ENCODE data around the gene NOXO1. TPM values are rescaled to one million over a fixed set of nuclear protein-coding genes. Genes with fewer than 3 reads are reported as not detected.

The NOXO1 gene
- total and polyA plus RNA-seq, 9 of the 15 experiments (the other 6 are each of a cell fraction or from before 2014, with no cell fraction given) = not detected

DNA sequence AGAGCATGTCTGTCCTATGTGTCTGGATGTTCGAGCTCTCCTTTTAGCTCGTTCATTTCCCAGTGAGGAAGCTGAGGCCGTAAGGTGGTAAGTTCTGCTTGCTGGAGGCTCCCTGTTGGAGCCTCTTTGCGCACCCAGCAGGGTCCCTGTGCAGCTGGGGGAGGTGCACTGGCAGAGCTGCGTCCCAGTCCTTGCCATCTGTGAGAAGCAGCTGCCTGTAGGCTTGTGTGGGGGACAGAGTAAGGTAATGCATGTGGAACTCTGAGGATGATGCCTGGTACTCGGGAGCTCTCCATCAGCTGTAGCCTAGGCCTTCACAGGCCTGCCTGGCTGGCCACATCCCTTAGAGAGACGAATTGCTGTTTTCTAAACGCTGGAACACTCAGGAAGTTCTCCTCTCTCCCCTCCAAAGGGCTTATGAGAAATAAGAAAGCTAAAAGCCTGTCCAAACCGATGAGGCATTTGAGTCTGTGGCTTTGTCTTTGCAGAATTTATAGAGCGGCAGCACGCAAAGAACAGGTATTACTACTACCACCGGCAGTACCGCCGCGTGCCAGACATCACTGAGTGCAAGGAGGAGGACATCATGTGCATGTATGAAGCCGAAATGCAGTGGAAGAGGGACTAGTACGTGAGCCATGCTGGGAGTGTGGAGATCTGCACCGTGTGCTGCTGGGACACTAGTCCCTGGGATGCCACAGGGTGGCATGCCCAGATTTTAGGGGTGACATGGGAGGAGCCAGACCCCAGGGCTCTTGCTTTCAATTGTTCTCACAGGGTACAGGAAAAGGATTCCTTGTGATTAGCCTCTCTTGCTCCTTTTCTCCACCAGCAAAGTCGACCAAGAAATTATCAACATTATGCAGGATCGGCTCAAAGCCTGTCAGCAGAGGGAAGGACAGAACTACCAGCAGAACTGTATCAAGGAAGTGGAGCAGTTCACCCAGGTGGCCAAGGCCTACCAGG is 20.3 kb downstream of the NOXO1 start (continued):
- TF ChIP-seq, protein P1, sequence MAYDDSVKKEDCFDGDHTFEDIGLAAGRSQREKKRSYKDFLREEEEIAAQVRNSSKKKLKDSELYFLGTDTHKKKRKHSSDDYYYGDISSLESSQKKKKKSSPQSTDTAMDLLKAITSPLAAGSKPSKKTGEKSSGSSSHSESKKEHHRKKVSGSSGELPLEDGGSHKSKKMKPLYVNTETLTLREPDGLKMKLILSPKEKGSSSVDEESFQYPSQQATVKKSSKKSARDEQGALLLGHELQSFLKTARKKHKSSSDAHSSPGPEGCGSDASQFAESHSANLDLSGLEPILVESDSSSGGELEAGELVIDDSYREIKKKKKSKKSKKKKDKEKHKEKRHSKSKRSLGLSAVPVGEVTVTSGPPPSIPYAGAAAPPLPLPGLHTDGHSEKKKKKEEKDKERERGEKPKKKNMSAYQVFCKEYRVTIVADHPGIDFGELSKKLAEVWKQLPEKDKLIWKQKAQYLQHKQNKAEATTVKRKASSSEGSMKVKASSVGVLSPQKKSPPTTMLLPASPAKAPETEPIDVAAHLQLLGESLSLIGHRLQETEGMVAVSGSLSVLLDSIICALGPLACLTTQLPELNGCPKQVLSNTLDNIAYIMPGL (CRISPR knock-in tag; IDR thresholded peaks at IDR 0.05) = no peak
- TF ChIP-seq ZBTB17 (CRISPR knock-in tag; IDR thresholded peaks at IDR 0.05) (0 out of 2 replicates have a peak, but pooled peaks have one; percentile 49), ZBED1 (IDR thresholded peaks at IDR 0.05) (peak; percentile 84), NFIC (IDR thresholded peaks at IDR 0.05) (peak; percentile 42; the same call in 1 of the 2 replicates), SIRT6 (IDR thresholded peaks at IDR 0.05; ENCODE audit: low read depth, low read length) (peak; percentile 97), FOXJ3 (CRISPR knock-in tag; IDR thresholded peaks at IDR 0.05) (no peak), TCF7L2 (IDR thresholded peaks at IDR 0.05; ENCODE audit: low read depth, low read length) (no peak), XRCC5 (IDR thresholded peaks at IDR 0.05; ENCODE audit: low read depth, low read length) (peak; percentile 60; the same call in 1 of the 2 replicates), OTX1 (CRISPR knock-in tag; IDR thresholded peaks at IDR 0.05) (peak; percentile 73; the same call in 1 of the 2 replicates), BHLHE40 (IDR thresholded peaks at IDR 0.05; ENCODE audit: low read length) (no peak), MEF2D (tag; conservative IDR thresholded peaks at IDR 0.05; ENCODE audit: low read depth) (no peak), NFXL1 (CRISPR knock-in tag; IDR thresholded peaks at IDR 0.05) (peak; percentile 71; the same call in 1 of the 2 replicates), SOX6 (IDR thresholded peaks at IDR 0.05) (0 out of 2 replicates have a peak, but pooled peaks have one; percentile 26), MTF1 (CRISPR knock-in tag; IDR thresholded peaks at IDR 0.05; ENCODE audit: borderline replicate concordance) (no peak), RBM39 (optimal IDR thresholded peaks at IDR 0.05; ENCODE audit: low read depth, low read length) (peak; percentile 25), ZSCAN29 (IDR thresholded peaks at IDR 0.05) (peak; percentile 59; the same call in 1 of the 2 replicates), ZNF282 (CRISPR knock-in tag; IDR thresholded peaks at IDR 0.05) (peak; percentile 18; the same call in 1 of the 2 replicates)
- TF ChIP-seq, protein P2, sequence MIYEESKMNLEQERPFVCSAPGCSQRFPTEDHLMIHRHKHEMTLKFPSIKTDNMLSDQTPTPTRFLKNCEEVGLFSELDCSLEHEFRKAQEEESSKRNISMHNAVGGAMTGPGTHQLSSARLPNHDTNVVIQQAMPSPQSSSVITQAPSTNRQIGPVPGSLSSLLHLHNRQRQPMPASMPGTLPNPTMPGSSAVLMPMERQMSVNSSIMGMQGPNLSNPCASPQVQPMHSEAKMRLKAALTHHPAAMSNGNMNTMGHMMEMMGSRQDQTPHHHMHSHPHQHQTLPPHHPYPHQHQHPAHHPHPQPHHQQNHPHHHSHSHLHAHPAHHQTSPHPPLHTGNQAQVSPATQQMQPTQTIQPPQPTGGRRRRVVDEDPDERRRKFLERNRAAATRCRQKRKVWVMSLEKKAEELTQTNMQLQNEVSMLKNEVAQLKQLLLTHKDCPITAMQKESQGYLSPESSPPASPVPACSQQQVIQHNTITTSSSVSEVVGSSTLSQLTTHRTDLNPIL (CRISPR knock-in tag; IDR thresholded peaks at IDR 0.05) = no peak
- TF ChIP-seq, protein P3, sequence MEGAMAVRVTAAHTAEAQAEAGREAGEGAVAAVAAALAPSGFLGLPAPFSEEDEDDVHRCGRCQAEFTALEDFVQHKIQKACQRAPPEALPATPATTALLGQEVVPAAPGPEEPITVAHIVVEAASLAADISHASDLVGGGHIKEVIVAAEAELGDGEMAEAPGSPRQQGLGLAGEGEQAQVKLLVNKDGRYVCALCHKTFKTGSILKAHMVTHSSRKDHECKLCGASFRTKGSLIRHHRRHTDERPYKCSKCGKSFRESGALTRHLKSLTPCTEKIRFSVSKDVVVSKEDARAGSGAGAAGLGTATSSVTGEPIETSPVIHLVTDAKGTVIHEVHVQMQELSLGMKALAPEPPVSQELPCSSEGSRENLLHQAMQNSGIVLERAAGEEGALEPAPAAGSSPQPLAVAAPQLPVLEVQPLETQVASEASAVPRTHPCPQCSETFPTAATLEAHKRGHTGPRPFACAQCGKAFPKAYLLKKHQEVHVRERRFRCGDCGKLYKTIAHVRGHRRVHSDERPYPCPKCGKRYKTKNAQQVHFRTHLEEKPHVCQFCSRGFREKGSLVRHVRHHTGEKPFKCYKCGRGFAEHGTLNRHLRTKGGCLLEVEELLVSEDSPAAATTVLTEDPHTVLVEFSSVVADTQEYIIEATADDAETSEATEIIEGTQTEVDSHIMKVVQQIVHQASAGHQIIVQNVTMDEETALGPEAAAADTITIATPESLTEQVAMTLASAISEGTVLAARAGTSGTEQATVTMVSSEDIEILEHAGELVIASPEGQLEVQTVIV (CRISPR knock-in tag; IDR thresholded peaks at IDR 0.05; ENCODE audit: borderline replicate concordance) = no peak; the same call in 1 of the 2 replicates
- TF ChIP-seq, protein P4, sequence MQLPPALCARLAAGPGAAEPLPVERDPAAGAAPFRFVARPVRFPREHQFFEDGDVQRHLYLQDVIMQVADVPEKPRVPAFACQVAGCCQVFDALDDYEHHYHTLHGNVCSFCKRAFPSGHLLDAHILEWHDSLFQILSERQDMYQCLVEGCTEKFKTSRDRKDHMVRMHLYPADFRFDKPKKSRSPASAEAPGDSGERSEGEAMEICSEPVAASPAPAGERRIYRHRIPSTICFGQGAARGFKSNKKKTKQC (CRISPR knock-in tag; IDR thresholded peaks at IDR 0.05) = no peak

Measured in K562 (cell line).